HCT116 (cell line): ENCODE results near the gene SPINT2. TPM values are rescaled to one million over a fixed set of nuclear protein-coding genes. Genes with fewer than 3 reads are reported as not detected.
A peak's percentile ranks its signal among the peaks of the same experiment; 100 is the strongest.

Experiments used
- ATAC-seq: fragments of 200-7000 bp; cut with Tn5 transposase; 2 replicates; pipeline ENCODE4 v1.9.1; 2020; ENCODE audit warnings: mild to moderate bottlenecking, moderate library complexity
- BruUV-seq: library from RNA; stranded (reverse); fragments of 400-500 nt; replicated peaks from 2 replicates; lab custom pipeline; 2021; lab: Mats Ljungman, UMichigan
- CTCF ChIA-PET: fragments of 300-600 bp; sonication (Branson Sonifier 250); formaldehyde crosslinking; loops from one replicate; lab custom pipeline; 2021; ENCODE audit warnings: antibody characterized with exemption; lab: Charles Lee
- POLR2A ChIA-PET: fragments of 300-600, 350-600 bp; sonication (Branson Sonifier 250); formaldehyde crosslinking; loops from one replicate; lab custom pipeline; 2021; ENCODE audit warnings: antibody characterized with exemption; lab: Charles Lee
- RAD21 ChIA-PET, 2 experiments: fragments of 300-600 bp; sonication (Branson Sonifier 250); formaldehyde crosslinking; loops; one replicate each; lab custom pipeline; 2023; ENCODE audit warnings: low total read pairs in 2 of 2; ENCODE audit not compliant: uncharacterized antibody in 2 of 2, unreplicated experiment in 2 of 2, low non-redundant PET in 1 of 2; lab: Charles Lee
- DNase-seq: peaks from one replicate; pipeline ENCODE4 v3.0.0-alpha.2; 2010; ENCODE audit warnings: low read depth, low spot score
- H2AFZ ChIP-seq: fragments of 200-600 bp; shearing (Covaris generic), sonication (generic); 2 replicates; pipeline ENCODE4 v1.6.1; 2017; ENCODE audit warnings: low read depth, mixed run types, mixed read lengths, antibody characterized with exemption, low read length; ENCODE audit not compliant: poor library complexity, severe bottlenecking
- H3K27ac ChIP-seq: 2 replicates; pipeline ENCODE4 v1.5.1; 2012; ENCODE audit warnings: low read depth, low read length
- H3K27me3 ChIP-seq: fragments of 200-600 bp; sonication (generic); 2 replicates; pipeline ENCODE4 v1.6.1; 2016; ENCODE audit warnings: mixed run types, low read length, mixed read lengths; ENCODE audit not compliant: insufficient read depth
- H3K36me3 ChIP-seq, 2 experiments: fragments of 200-500 bp in 1 of 2; fragments of 200-600 bp in 1 of 2; sonication (Bioruptor generic) in 1 of 2; sonication (generic) in 1 of 2; 2 replicates each; pipeline versions ENCODE4 v1.5.1 to v1.6.1; 2014 to 2016; ENCODE audit warnings: low read length in 2 of 2, inconsistent platforms in 1 of 2, mixed read lengths in 1 of 2, mixed run types in 1 of 2; ENCODE audit not compliant: insufficient read depth in 2 of 2, control insufficient read depth in 1 of 2
- H3K4me1 ChIP-seq, 2 experiments: fragments of 200-600 bp in 1 of 2; sonication (generic) in 1 of 2; 2 replicates each; pipeline versions ENCODE4 v1.5.1 to v1.6.1; 2012 to 2017; ENCODE audit warnings: low read length in 2 of 2, inconsistent platforms in 1 of 2, mild to moderate bottlenecking in 1 of 2, mixed read lengths in 1 of 2, mixed run types in 1 of 2, moderate library complexity in 1 of 2; ENCODE audit not compliant: insufficient read depth in 2 of 2, control insufficient read depth in 1 of 2
- H3K4me2 ChIP-seq: fragments of 200-600 bp; sonication (generic); 2 replicates; pipeline ENCODE4 v1.6.1; 2017; ENCODE audit warnings: mixed run types, low read length, mixed read lengths
- H3K4me3 ChIP-seq, 2 experiments: fragments of 200-600 bp in 1 of 2; sonication (generic) in 1 of 2; replicated peaks in 1 of 2; 2 replicates each; pipeline ENCODE4 v1.5.1; 2011 to 2016; ENCODE audit warnings: low read length in 2 of 2, control low read depth in 1 of 2, low read depth in 1 of 2, mild to moderate bottlenecking in 1 of 2, mixed read lengths in 1 of 2, mixed run types in 1 of 2
- H3K79me2 ChIP-seq: fragments of 200-600 bp; sonication (generic); 2 replicates; pipeline ENCODE4 v1.6.1; 2017; ENCODE audit warnings: mild to moderate bottlenecking, mixed run types, low read length, moderate library complexity, mixed read lengths; ENCODE audit not compliant: insufficient read depth
- H3K9ac ChIP-seq: fragments of 200-600 bp; sonication (generic); 2 replicates; pipeline ENCODE4 v1.6.1; 2016; ENCODE audit warnings: low read length, mixed read lengths
- H3K9me2 ChIP-seq: fragments of 200-600 bp; sonication (generic), shearing (Covaris generic); 2 replicates; pipeline ENCODE4 v1.6.1; 2017; ENCODE audit warnings: mixed run types, mild to moderate bottlenecking, moderate library complexity; ENCODE audit not compliant: insufficient read depth
- H3K9me3 ChIP-seq, 2 experiments: fragments of 200-500 bp in 1 of 2; fragments of 200-600 bp in 1 of 2; sonication (Bioruptor generic) in 1 of 2; sonication (generic) in 1 of 2; 2 replicates each; pipeline ENCODE4 v1.6.1; 2014 to 2017; ENCODE audit warnings: low read length in 2 of 2, mixed read lengths in 2 of 2, inconsistent platforms in 1 of 2, low read depth in 1 of 2, mild to moderate bottlenecking in 1 of 2, mixed run types in 1 of 2, moderate library complexity in 1 of 2; ENCODE audit not compliant: control insufficient read depth in 1 of 2, insufficient read depth in 1 of 2
- H4K20me1 ChIP-seq: fragments of 200-600 bp; sonication (generic), shearing (Covaris generic); 2 replicates; pipeline ENCODE4 v1.6.1; 2017; ENCODE audit warnings: mixed run types, mild to moderate bottlenecking, moderate library complexity; ENCODE audit not compliant: insufficient read depth
- CBX3 ChIP-seq: IDR thresholded peaks from 2 replicates; pipeline ENCODE4 v1.6.1; 2012; ENCODE audit warnings: low read depth
- EGR1 ChIP-seq: IDR thresholded peaks from 2 replicates; pipeline ENCODE4 v1.6.1; 2012; ENCODE audit warnings: low read depth
- FOSL1 ChIP-seq: IDR thresholded peaks from 2 replicates; pipeline ENCODE4 v1.6.1; 2012; ENCODE audit warnings: low read depth
- JUND ChIP-seq: IDR thresholded peaks from 2 replicates; pipeline ENCODE4 v1.6.1; 2012
- MAX ChIP-seq: IDR thresholded peaks from 2 replicates; pipeline ENCODE4 v1.6.1; 2012
- RAD21 ChIP-seq: IDR thresholded peaks from 2 replicates; pipeline ENCODE4 v1.6.1; 2012; ENCODE audit warnings: low read depth, mild to moderate bottlenecking
- SIN3A ChIP-seq: IDR thresholded peaks from 2 replicates; pipeline ENCODE4 v1.6.1; 2012; ENCODE audit warnings: low read depth
- SP1 ChIP-seq: IDR thresholded peaks from 2 replicates; pipeline ENCODE4 v1.6.1; 2012; ENCODE audit warnings: low read depth
- SRF ChIP-seq: IDR thresholded peaks from 2 replicates; pipeline ENCODE4 v1.6.1; 2012; ENCODE audit warnings: low read depth
- TCF7L2 ChIP-seq: IDR thresholded peaks from 2 replicates; pipeline ENCODE4 v1.7.0; 2011; ENCODE audit warnings: borderline replicate concordance, inconsistent platforms; ENCODE audit not compliant: insufficient read depth, insufficient read length; ENCODE audit errors: extremely low read depth
- ZBTB33 ChIP-seq: IDR thresholded peaks from 2 replicates; pipeline ENCODE4 v1.6.1; 2011; ENCODE audit warnings: mild to moderate bottlenecking, low read length, moderate library complexity; ENCODE audit not compliant: insufficient replicate concordance; ENCODE audit errors: extremely low read depth
- ZFX ChIP-seq: fragments of 450-650 bp; IDR thresholded peaks from 2 replicates; pipeline ENCODE4 v1.6.1; 2017
- intact Hi-C: fragments of 100-400 bp; cut with micrococcal nuclease; formaldehyde crosslinking; loops from 2 replicates; pipeline ENCODE4 v1.10.0; 2022
- total RNA-seq: library from RNA; stranded (reverse); gene quantifications from one replicate; pipeline ENCODE4 v1.2.1, GENCODE V29; 2021; ENCODE audit not compliant: unreplicated experiment

Gene SPINT2
- total RNA-seq, 1 experiment from 2014 or later = 500 TPM

GRCh38 chr19:38266981-38267597 is 2.7 kb downstream of the SPINT2 start:
- Histone ChIP-seq H3K36me3 (no peaks in the 10 kb centered on the region; a peak in 1 of 4 replicates), H4K20me1 (no peaks in the 10 kb centered on the region; the same call in 1 of the 2 replicates), H3K9me3 (no peaks in the 10 kb centered on the region), H3K27me3 (no peaks in the 10 kb centered on the region), H2AFZ (no peak overlapping the region), H3K9me2 (no peaks in the 10 kb centered on the region), H3K4me2 (peak overlapping the region; percentile 90), H3K4me3 (peak overlapping the region; percentile 81 to 100), H3K4me1 (peaks cover 59 to 83% of the 10 kb centered on the region in 2 experiments), H3K79me2 (peaks cover 77% of the 10 kb centered on the region), H3K9ac (peak overlapping the region; percentile 88), H3K27ac (peak overlapping the region; percentile 99)
- RAD21 ChIA-PET = no interaction called here
- DNase-seq = peak; percentile 38
- TF ChIP-seq RAD21 (0 out of 2 replicates have a peak, but pooled peaks have one; percentile 3), SP1 (peak; percentile 65; the same call in 1 of the 2 replicates), CBX3 (peak; percentile 68; the same call in 1 of the 2 replicates), ZFX (no peak), SRF (no peak), TCF7L2 (no peak), ZBTB33 (peak; percentile 12), MAX (peak; percentile 73), FOSL1 (0 out of 2 replicates have a peak, but pooled peaks have one; percentile 45), SIN3A (no peak), JUND (peak; percentile 45; the same call in 1 of the 2 replicates), EGR1 (peak; percentile 69)
- ATAC-seq = peak; percentile 14; the same call in 1 of the 2 replicates
- POLR2A ChIA-PET = interaction anchor here (0.7 to 3.1 kb wide), 2 partner anchors 37 to 1104 kb away, joined by 3 to 19 read pairs; partner anchors contain the start of gene C19orf33
- intact Hi-C loops = no loop called here
- BruUV-seq = no TSS peak
- CTCF ChIA-PET = interaction anchor here (0.9 to 1.7 kb wide), 2 partner anchors 23 to 38 kb away, joined by 3 to 7 read pairs; no protein-coding TSS in a partner anchor
